SH-SY5Y (cell line): ENCODE results near the gene RPL15.

Source experiments
- GATA2 ChIP-seq: IDR thresholded peaks from 2 replicates; pipeline ENCODE4 v1.6.1; 2011; ENCODE audit warnings: mild to moderate bottlenecking, low read depth, low read length
- GATA3 ChIP-seq: IDR thresholded peaks from 2 replicates; pipeline ENCODE4 v1.6.1; 2011; ENCODE audit warnings: low read depth, mild to moderate bottlenecking, low read length, moderate library complexity

GRCh38 chr3:23895181-23895580 is 21.8 kb upstream of the RPL15 start:
- no peak for TF ChIP-seq GATA2
- TF ChIP-seq GATA3, result no peak
